Vagina (tissue), 2 donors: Measurements from ENCODE around the gene PITX3. TPM values are rescaled to one million over a fixed set of nuclear protein-coding genes. Genes with fewer than 3 reads are reported as not detected.

Experiments used
- DNase-seq, 2 donors: peaks; one replicate each; pipeline ENCODE4 v3.0.0-alpha.2; 2017; ENCODE audit errors: extremely low spot score in 2 of 2
- H3K27ac ChIP-seq: fragments of 200-600 bp; sonication (generic); one replicate; pipeline ENCODE4 v1.5.1; 2019
- H3K27me3 ChIP-seq: fragments of 200-600 bp; sonication (generic); one replicate; pipeline ENCODE4 v1.5.1; 2019
- H3K36me3 ChIP-seq, 2 donors: fragments of 200-600 bp; sonication (generic); one replicate each; pipeline ENCODE4 v1.5.1; 2017 to 2019
- H3K4me1 ChIP-seq: fragments of 200-600 bp; sonication (generic); one replicate; pipeline ENCODE4 v1.5.1; 2019
- H3K4me3 ChIP-seq, 2 donors: fragments of 200-600 bp; sonication (generic); 1 replicate in 1 of 2; 2 replicates in 1 of 2; pipeline ENCODE4 v1.5.1; 2016 to 2019
- H3K9me3 ChIP-seq: fragments of 200-600 bp; sonication (generic); one replicate; pipeline ENCODE4 v1.5.1; 2019
- POLR2A ChIP-seq, 2 donors: fragments of 450-650 bp; IDR thresholded peaks; one replicate each; pipeline ENCODE4 v1.6.1; 2017; ENCODE audit warnings: antibody characterized with exemption in 2 of 2, mild to moderate bottlenecking in 2 of 2, moderate library complexity in 2 of 2
- POLR2AphosphoS5 ChIP-seq, 2 donors: sonication (generic); formaldehyde crosslinking; IDR thresholded peaks; one replicate each; pipeline ENCODE4 v1.9.0; 2017; ENCODE audit warnings: antibody characterized with exemption in 2 of 2, mild to moderate bottlenecking in 2 of 2, low read depth in 1 of 2; ENCODE audit not compliant: insufficient read depth in 1 of 2
- intact Hi-C: fragments of 100-400 bp; cut with DNase I; formaldehyde crosslinking; loops from one replicate; pipeline ENCODE4 v1.15.1; 2023
- total RNA-seq: library from RNA; depleted of rRNA; stranded (reverse); fragments of >200 nt; gene quantifications from one replicate; pipeline ENCODE4 v1.2.3, GENCODE V29; 2016
- TF ChIP-seq, protein P1 (sequence below), 3 experiments: fragments of 450-650 bp in 2 of 3; fragments of 200-600 bp in 1 of 3; sonication (generic) in 1 of 3; IDR thresholded peaks; one replicate each; pipeline ENCODE4 v1.5.1; 2017 to 2019; ENCODE audit warnings: antibody characterized with exemption in 3 of 3, mild to moderate bottlenecking in 2 of 3, moderate library complexity in 2 of 3

Gene PITX3
- total RNA-seq, 1 donor from 2014 or later: not detected

DNA sequence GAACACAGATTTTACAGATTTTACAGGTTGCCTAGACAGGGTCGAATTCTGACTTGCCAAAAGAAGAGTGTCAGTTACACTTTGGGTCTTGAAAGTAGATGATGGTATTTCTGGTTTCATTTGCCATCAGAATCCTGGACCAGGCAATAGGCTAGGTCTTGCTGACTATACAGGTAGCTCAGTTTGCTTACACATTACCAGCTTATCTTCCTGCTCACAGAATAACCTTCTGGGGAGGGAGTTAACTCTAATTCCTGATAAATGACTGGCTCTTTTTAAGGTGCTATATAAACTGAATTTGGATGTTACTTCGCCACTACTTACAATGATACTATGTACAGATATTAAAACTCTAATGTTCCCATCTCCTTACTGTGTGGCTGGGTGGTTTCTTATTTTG is 43.8 kb upstream of the PITX3 start:
- Histone ChIP-seq H3K27ac (no peak overlapping the region), H3K27me3 (no peaks in the 10 kb centered on the region), H3K9me3 (no peaks in the 10 kb centered on the region), H3K4me3 (no peak overlapping the region), H3K4me1 (peaks cover 41% of the 10 kb centered on the region), H3K36me3 (no peaks in the 10 kb centered on the region)
- TF ChIP-seq POLR2A (IDR thresholded peaks at IDR 0.05): no peak
- TF ChIP-seq POLR2AphosphoS5 (IDR thresholded peaks at IDR 0.05; ENCODE audit: insufficient read depth in 1 of 2, low read depth in 1 of 2): no peak
- TF ChIP-seq, protein P1, sequence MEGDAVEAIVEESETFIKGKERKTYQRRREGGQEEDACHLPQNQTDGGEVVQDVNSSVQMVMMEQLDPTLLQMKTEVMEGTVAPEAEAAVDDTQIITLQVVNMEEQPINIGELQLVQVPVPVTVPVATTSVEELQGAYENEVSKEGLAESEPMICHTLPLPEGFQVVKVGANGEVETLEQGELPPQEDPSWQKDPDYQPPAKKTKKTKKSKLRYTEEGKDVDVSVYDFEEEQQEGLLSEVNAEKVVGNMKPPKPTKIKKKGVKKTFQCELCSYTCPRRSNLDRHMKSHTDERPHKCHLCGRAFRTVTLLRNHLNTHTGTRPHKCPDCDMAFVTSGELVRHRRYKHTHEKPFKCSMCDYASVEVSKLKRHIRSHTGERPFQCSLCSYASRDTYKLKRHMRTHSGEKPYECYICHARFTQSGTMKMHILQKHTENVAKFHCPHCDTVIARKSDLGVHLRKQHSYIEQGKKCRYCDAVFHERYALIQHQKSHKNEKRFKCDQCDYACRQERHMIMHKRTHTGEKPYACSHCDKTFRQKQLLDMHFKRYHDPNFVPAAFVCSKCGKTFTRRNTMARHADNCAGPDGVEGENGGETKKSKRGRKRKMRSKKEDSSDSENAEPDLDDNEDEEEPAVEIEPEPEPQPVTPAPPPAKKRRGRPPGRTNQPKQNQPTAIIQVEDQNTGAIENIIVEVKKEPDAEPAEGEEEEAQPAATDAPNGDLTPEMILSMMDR (IDR thresholded peaks at IDR 0.05): no peak
- intact Hi-C loops: no loop called here
- no peak for DNase-seq

GRCh38 chr10:102284531-102284930 is 43.2 kb upstream of the PITX3 start:
- no peaks in the 10 kb centered on the region for H3K9me3 ChIP-seq
- TF ChIP-seq, protein P1 (IDR thresholded peaks at IDR 0.05): no peak
- TF ChIP-seq POLR2A (IDR thresholded peaks at IDR 0.05) (no peak), POLR2AphosphoS5 (IDR thresholded peaks at IDR 0.05; ENCODE audit: insufficient read depth in 1 of 2, low read depth in 1 of 2) (no peak)
- H3K4me1 ChIP-seq: peaks cover 44% of the 10 kb centered on the region
- H3K4me3 ChIP-seq: no peak overlapping the region
- no peaks in the 10 kb centered on the region for H3K36me3 ChIP-seq
- no peak overlapping the region for H3K27ac ChIP-seq
- intact Hi-C loops: no loop called here
- H3K27me3 ChIP-seq: no peaks in the 10 kb centered on the region
- no peak for DNase-seq

- Histone ChIP-seq H3K4me1 (peaks cover 44% of the 10 kb centered on the region), H3K27ac (no peak overlapping the region), H3K36me3 (no peaks in the 10 kb centered on the region), H3K27me3 (no peaks in the 10 kb centered on the region), H3K9me3 (no peaks in the 10 kb centered on the region), H3K4me3 (no peak overlapping the region)
- intact Hi-C loops: no loop called here
- no peak for TF ChIP-seq POLR2AphosphoS5 (IDR thresholded peaks at IDR 0.05; ENCODE audit: insufficient read depth in 1 of 2, low read depth in 1 of 2)
- TF ChIP-seq, protein P1 (IDR thresholded peaks at IDR 0.05): no peak
- TF ChIP-seq POLR2A (IDR thresholded peaks at IDR 0.05): no peak
- no peak for DNase-seq
Measured at GRCh38 chr10:102283890-102284289, 42.6 kb upstream of the PITX3 start.

DNA sequence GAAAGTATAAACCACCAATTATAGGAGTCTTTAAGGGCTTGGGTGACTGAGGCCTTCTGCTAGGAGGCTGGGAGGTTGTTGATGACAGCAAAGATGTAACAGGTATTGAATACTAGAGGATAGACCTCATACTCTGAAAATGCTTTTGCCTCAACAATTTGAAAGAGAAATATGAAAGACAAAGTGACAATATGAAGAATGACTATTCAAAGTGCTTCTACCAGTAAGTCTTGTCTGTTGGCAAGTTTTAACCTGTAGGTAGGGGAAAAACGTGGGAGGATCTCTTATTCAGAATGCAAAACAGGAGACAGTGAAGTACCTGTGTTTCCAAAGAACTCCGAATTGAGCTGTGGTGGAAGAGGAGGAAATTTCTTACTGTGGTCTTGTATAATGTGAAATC is 42.2 kb upstream of the PITX3 start:
- Histone ChIP-seq H3K9me3 (no peaks in the 10 kb centered on the region), H3K36me3 (no peaks in the 10 kb centered on the region), H3K27me3 (no peaks in the 10 kb centered on the region), H3K4me3 (no peak overlapping the region), H3K27ac (no peak overlapping the region), H3K4me1 (peaks cover 44% of the 10 kb centered on the region)
- DNase-seq: no peak
- intact Hi-C loops: no loop called here
- TF ChIP-seq, protein P1 (IDR thresholded peaks at IDR 0.05): no peak
- no peak for TF ChIP-seq POLR2A (IDR thresholded peaks at IDR 0.05)
- TF ChIP-seq POLR2AphosphoS5 (IDR thresholded peaks at IDR 0.05; ENCODE audit: insufficient read depth in 1 of 2, low read depth in 1 of 2): no peak

GRCh38 chr10:102281102-102281487 is 39.8 kb upstream of the PITX3 start:
- no peaks in the 10 kb centered on the region for H3K9me3 ChIP-seq
- TF ChIP-seq POLR2AphosphoS5 (IDR thresholded peaks at IDR 0.05; ENCODE audit: insufficient read depth in 1 of 2, low read depth in 1 of 2) (no peak), POLR2A (IDR thresholded peaks at IDR 0.05) (no peak)
- TF ChIP-seq, protein P1 (IDR thresholded peaks at IDR 0.05): no peak
- DNase-seq: no peak
- H3K4me1 ChIP-seq: peaks cover 43% of the 10 kb centered on the region
- H3K27ac ChIP-seq: peak overlapping the region; percentile 39
- H3K4me3 ChIP-seq: no peak overlapping the region
- no peaks in the 10 kb centered on the region for H3K27me3 ChIP-seq
- intact Hi-C loops: no loop called here
- H3K36me3 ChIP-seq: no peaks in the 10 kb centered on the region
